ENCODE measurements around the gene ZSWIM3. TPM values are rescaled to one million over a fixed set of nuclear protein-coding genes. Genes with fewer than 3 reads are reported as not detected.
"Not testable (repeated sequence)": the region's sequence is repeated elsewhere in the genome, so short reads cannot be mapped to it uniquely, and the experiment has no call there.

Gene ZSWIM3
- total RNA-seq, 2 donors from 2014 or later = 4.6 to 5.2 TPM

GRCh38 chr20:45897692-45898091 is 40.3 kb downstream of the ZSWIM3 start:
- intact Hi-C loops (cut with DNase I) = no loop called here
- H3K9ac ChIP-seq (ENCODE audit: low read depth in 2 of 2, low read length in 2 of 2) = no peak overlapping the region
- peaks cover 13% of the 10 kb centered on the region for H3K36me3 ChIP-seq
- TF ChIP-seq CTCF (IDR thresholded peaks at IDR 0.05) = no peak
- no peak overlapping the region for H3K4me3 ChIP-seq
- no peak for DNase-seq
- no peaks in the 10 kb centered on the region for H3K9me3 ChIP-seq
- no peak overlapping the region for H3K27ac ChIP-seq
- H3K4me1 ChIP-seq = peaks cover 9% of the 10 kb centered on the region
- no peaks in the 10 kb centered on the region for H3K27me3 ChIP-seq

- no peak overlapping the region for H3K9ac ChIP-seq (ENCODE audit: low read depth in 2 of 2, low read length in 2 of 2)
- peaks cover 13% of the 10 kb centered on the region for H3K36me3 ChIP-seq
- no peak for DNase-seq
- H3K4me1 ChIP-seq = peaks cover 3% of the 10 kb centered on the region
- intact Hi-C loops (cut with DNase I) = no loop called here
- H3K4me3 ChIP-seq = no peak overlapping the region
- no peaks in the 10 kb centered on the region for H3K27me3 ChIP-seq
- no peak for TF ChIP-seq CTCF (IDR thresholded peaks at IDR 0.05)
- H3K9me3 ChIP-seq = no peaks in the 10 kb centered on the region
- H3K27ac ChIP-seq = no peak overlapping the region
Observed at GRCh38 chr20:45898285-45898684, 40.9 kb downstream of the ZSWIM3 start.

- intact Hi-C loops (cut with DNase I) = no loop called here
- Histone ChIP-seq H3K4me3 (no peak overlapping the region), H3K27me3 (no peaks in the 10 kb centered on the region), H3K4me1 (no peaks in the 10 kb centered on the region), H3K36me3 (peaks cover 7% of the 10 kb centered on the region), H3K9me3 (no peaks in the 10 kb centered on the region), H3K9ac (ENCODE audit: low read depth in 2 of 2, low read length in 2 of 2) (no peak overlapping the region), H3K27ac (no peak overlapping the region)
- no peak for DNase-seq
- no peak for TF ChIP-seq CTCF (IDR thresholded peaks at IDR 0.05)
Observed at GRCh38 chr20:45899046-45899835, 41.8 kb downstream of the ZSWIM3 start.

- H3K36me3 ChIP-seq; H3K4me1 ChIP-seq; DNase-seq; H3K9me3 ChIP-seq; intact Hi-C loops (cut with DNase I); H3K27me3 ChIP-seq; H3K27ac ChIP-seq; H3K9ac ChIP-seq (ENCODE audit: low read depth in 2 of 2, low read length in 2 of 2); H3K4me3 ChIP-seq: not testable (repeated sequence)
Observed at GRCh38 chr20:45901332-45901731, 43.9 kb downstream of the ZSWIM3 start.

GRCh38 chr20:45902199-45902701 is 44.8 kb downstream of the ZSWIM3 start:
- Histone ChIP-seq H3K9me3 (no peaks in the 10 kb centered on the region), H3K9ac (ENCODE audit: low read depth in 2 of 2, low read length in 2 of 2) (no peak overlapping the region), H3K4me3 (no peak overlapping the region), H3K36me3 (no peaks in the 10 kb centered on the region), H3K27me3 (no peaks in the 10 kb centered on the region), H3K27ac (no peak overlapping the region), H3K4me1 (no peaks in the 10 kb centered on the region)
- TF ChIP-seq CTCF (IDR thresholded peaks at IDR 0.05) = no peak
- DNase-seq = no peak
- intact Hi-C loops (cut with DNase I) = no loop called here

Data from colonic mucosa (tissue), 4 donors.